ENCODE data around the gene EIF6. TPM values are rescaled to one million over a fixed set of nuclear protein-coding genes. Genes with fewer than 3 reads are reported as not detected.

The EIF6 gene
- total and polyA plus RNA-seq, 12 donors, result 56.7 to 263 (median 114) TPM

- Histone ChIP-seq H3K9me3 (replicated peaks in 1 of 3) (no peaks in the 10 kb centered on the region), H3K36me3 (replicated peaks in 1 of 2) (no peaks in the 10 kb centered on the region), H3K27me3 (no peaks in the 10 kb centered on the region), H3K4me3 (no peak overlapping the region), H3K4me1 (replicated peaks in 1 of 2) (peaks cover 0 to 9% of the 10 kb centered on the region in 2 donors), H3K27ac (no peak overlapping the region)
- DNase-seq, result no peak
- intact Hi-C loops (cut with DNase I), result no loop called here
- TF ChIP-seq CTCF (IDR thresholded peaks at IDR 0.05), result no peak
- no peak for TF ChIP-seq POLR2A (IDR thresholded peaks at IDR 0.05)
Observed at GRCh38 chr20:35319871-35320197, 35.3 kb upstream of the EIF6 start.

- H3K27me3 ChIP-seq, result no peaks in the 10 kb centered on the region
- H3K27ac ChIP-seq, result no peak overlapping the region
- H3K4me1 ChIP-seq (replicated peaks in 1 of 2), result peaks cover 0 to 9% of the 10 kb centered on the region in 2 donors
- 78 to 82% (median 80%) methylated on average over 5 of the region's 5 CpGs for WGBS, 4 donors
- intact Hi-C loops (cut with DNase I), result no loop called here
- H3K4me3 ChIP-seq, result no peak overlapping the region
- H3K9me3 ChIP-seq (replicated peaks in 1 of 3), result no peaks in the 10 kb centered on the region
- no peak for DNase-seq
- TF ChIP-seq CTCF (IDR thresholded peaks at IDR 0.05) (no peak), POLR2A (IDR thresholded peaks at IDR 0.05) (no peak)
- no peaks in the 10 kb centered on the region for H3K36me3 ChIP-seq (replicated peaks in 1 of 2)
Observed at GRCh38 chr20:35319192-35319870, 34.8 kb upstream of the EIF6 start.

DNA sequence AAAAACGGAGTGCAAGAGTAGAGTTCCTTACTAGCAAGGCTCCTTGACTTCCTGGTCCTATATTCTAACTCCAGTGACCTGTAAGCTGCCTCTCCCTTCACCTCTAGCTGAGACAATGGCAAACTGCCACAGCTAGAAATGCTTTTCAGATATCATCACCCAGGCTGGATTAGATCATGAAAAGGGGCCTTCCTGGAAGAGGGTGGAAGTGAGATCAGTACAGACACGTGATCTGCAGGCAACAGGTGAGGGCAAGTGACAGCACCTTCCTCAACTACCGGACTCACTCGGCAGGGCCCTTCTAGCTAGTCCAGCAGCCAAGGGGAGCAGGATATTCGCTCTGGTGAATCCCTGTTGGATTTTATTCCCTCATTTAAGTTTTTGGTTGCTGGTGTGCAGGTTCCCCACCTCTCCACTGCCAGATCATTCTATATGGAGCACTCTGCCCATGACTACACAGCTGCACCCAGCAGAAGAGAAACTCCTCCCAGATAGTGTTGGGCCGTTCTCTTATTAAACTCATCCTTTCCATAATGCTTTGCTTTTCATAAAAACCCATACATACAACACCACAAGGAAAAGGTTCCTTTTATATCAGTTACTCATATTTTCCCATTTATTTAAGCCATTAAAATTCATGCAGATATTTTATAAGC, 34.1 kb upstream of the EIF6 start:
- H3K27ac ChIP-seq, result no peak overlapping the region
- DNase-seq, result peak in 2 of 7 donors; percentile 35 to 49
- intact Hi-C loops (cut with DNase I), result no loop called here

More for the DNA sequence above, 34.1 kb upstream of the EIF6 start:
- 73 to 78% (median 75%) methylated on average over 6 of the region's 6 CpGs for WGBS, 4 donors
- Histone ChIP-seq H3K4me3 (no peak overlapping the region), H3K27me3 (no peaks in the 10 kb centered on the region), H3K4me1 (replicated peaks in 1 of 2) (peaks cover 0 to 9% of the 10 kb centered on the region in 2 donors), H3K36me3 (replicated peaks in 1 of 2) (no peaks in the 10 kb centered on the region), H3K9me3 (replicated peaks in 1 of 3) (no peaks in the 10 kb centered on the region)
- TF ChIP-seq CTCF (IDR thresholded peaks at IDR 0.05) (no peak), POLR2A (IDR thresholded peaks at IDR 0.05) (no peak)

Data from adrenal gland (tissue), 12 donors.